Measurements from ENCODE around the gene RAD51B. TPM values are rescaled to one million over a fixed set of nuclear protein-coding genes. Genes with fewer than 3 reads are reported as not detected.

Gene RAD51B
- total RNA-seq, 1 experiment from 2014 or later: 16.7 TPM

GRCh38 chr14:68260121-68260520, 440.5 kb downstream of the RAD51B start:
- no peaks in the 10 kb centered on the region for H3K27me3 ChIP-seq (ENCODE audit: insufficient read depth, low read length)
- H3K23me2 ChIP-seq (ENCODE audit: insufficient read length, low read depth, low read length, poor library complexity, severe bottlenecking): no peaks in the 10 kb centered on the region
- no peak overlapping the region for H3T11ph ChIP-seq (ENCODE audit: low read length)
- H2AFZ ChIP-seq (ENCODE audit: low read length): no peak overlapping the region
- TF ChIP-seq, protein P1, sequence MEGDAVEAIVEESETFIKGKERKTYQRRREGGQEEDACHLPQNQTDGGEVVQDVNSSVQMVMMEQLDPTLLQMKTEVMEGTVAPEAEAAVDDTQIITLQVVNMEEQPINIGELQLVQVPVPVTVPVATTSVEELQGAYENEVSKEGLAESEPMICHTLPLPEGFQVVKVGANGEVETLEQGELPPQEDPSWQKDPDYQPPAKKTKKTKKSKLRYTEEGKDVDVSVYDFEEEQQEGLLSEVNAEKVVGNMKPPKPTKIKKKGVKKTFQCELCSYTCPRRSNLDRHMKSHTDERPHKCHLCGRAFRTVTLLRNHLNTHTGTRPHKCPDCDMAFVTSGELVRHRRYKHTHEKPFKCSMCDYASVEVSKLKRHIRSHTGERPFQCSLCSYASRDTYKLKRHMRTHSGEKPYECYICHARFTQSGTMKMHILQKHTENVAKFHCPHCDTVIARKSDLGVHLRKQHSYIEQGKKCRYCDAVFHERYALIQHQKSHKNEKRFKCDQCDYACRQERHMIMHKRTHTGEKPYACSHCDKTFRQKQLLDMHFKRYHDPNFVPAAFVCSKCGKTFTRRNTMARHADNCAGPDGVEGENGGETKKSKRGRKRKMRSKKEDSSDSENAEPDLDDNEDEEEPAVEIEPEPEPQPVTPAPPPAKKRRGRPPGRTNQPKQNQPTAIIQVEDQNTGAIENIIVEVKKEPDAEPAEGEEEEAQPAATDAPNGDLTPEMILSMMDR (conservative IDR thresholded peaks at IDR 0.05): no peak
- H3K27ac ChIP-seq (ENCODE audit: insufficient read length, low read depth, low read length): peak overlapping the region; percentile 99
- peaks cover 30% of the 10 kb centered on the region for H3K4me1 ChIP-seq (ENCODE audit: insufficient read depth, low read length)
- no CpG with 5 or more reads among the region's 2 CpGs for WGBS (ENCODE audit: extremely low coverage, insufficient read length, low lambda C conversion rate)
- H2BK5ac ChIP-seq (ENCODE audit: insufficient read length, low read length): no peak overlapping the region
- no peak overlapping the region for H2BK12ac ChIP-seq (ENCODE audit: insufficient read length, low read depth, low read length)
- H3K27ac Mint-ChIP-seq: peak overlapping the region; percentile 5 to 91 (median 13); a peak in 5 of 7 replicates
- no peak overlapping the region for H4K5ac ChIP-seq (ENCODE audit: insufficient read length, low read depth, low read length)
- H3K18ac ChIP-seq (ENCODE audit: insufficient read length, low read depth, low read length): no peak overlapping the region
- no peaks in the 10 kb centered on the region for H3K79me2 ChIP-seq (ENCODE audit: insufficient read depth, low read length)
- no peak overlapping the region for H3K4ac ChIP-seq (ENCODE audit: low read depth, low read length)
- peaks cover 74% of the 10 kb centered on the region in 2 experiments for H3K4me1 Mint-ChIP-seq
- no peak overlapping the region for H3K56ac ChIP-seq (ENCODE audit: insufficient read length, low read depth, low read length)
- no peaks in the 10 kb centered on the region for H3K79me1 ChIP-seq (ENCODE audit: insufficient read depth, low read depth, low read length, poor library complexity, severe bottlenecking)
- H4K91ac ChIP-seq (ENCODE audit: insufficient read length, low read depth, low read length): no peak overlapping the region
- H2BK15ac ChIP-seq (ENCODE audit: low read depth, low read length): no peak overlapping the region
- H3K4me3 Mint-ChIP-seq: no peak overlapping the region
- H3K9me3 ChIP-seq (ENCODE audit: control insufficient read depth, low read depth, low read length): no peaks in the 10 kb centered on the region
- H2BK20ac ChIP-seq (ENCODE audit: low read depth, low read length, poor library complexity, severe bottlenecking): no peak overlapping the region
- no peak overlapping the region for H4K8ac ChIP-seq (replicated peaks; ENCODE audit: insufficient read length, low read depth, low read length)
- H3K36me3 Mint-ChIP-seq (ENCODE audit: insufficient read depth in 1 of 3, low read depth in 3 of 3): no peaks in the 10 kb centered on the region
- no peaks in the 10 kb centered on the region for H3K9me3 Mint-ChIP-seq
- no peak overlapping the region for H3K9ac ChIP-seq (ENCODE audit: extremely low read depth, insufficient read length, low read length)
- DNase-seq: no peak
- peak overlapping the region; percentile 14 for H2BK120ac ChIP-seq (ENCODE audit: low read depth, low read length, poor library complexity, severe bottlenecking)
- no peak overlapping the region for H2AK5ac ChIP-seq (ENCODE audit: insufficient read length, low read length)
- peaks cover 3% of the 10 kb centered on the region for H3K27me3 Mint-ChIP-seq (ENCODE audit: low read depth)
- H3K4me2 ChIP-seq (ENCODE audit: insufficient read depth, insufficient read length, low read length): peak overlapping the region; percentile 8
- no peak overlapping the region for H3K23ac ChIP-seq (ENCODE audit: insufficient read length, low read depth, low read length)
- no peaks in the 10 kb centered on the region for H4K20me1 ChIP-seq (ENCODE audit: control insufficient read depth, insufficient read depth, insufficient read length)
- H3K14ac ChIP-seq (ENCODE audit: insufficient read depth, low read length): no peak overlapping the region
